ENCODE measurements around the gene ARHGEF33.

- TF ChIP-seq CTCF (conservative IDR thresholded peaks at IDR 0.05; ENCODE audit: low read depth in 2 of 2) (no peak), JUNB (IDR thresholded peaks at IDR 0.05; ENCODE audit: unreplicated experiment) (no peak), ETS1 (IDR thresholded peaks at IDR 0.05) (no peak), NANOG (IDR thresholded peaks at IDR 0.05; ENCODE audit: borderline replicate concordance) (no peak)
Measured at GRCh38 chr2:39015424-39015823, 125.7 kb downstream of the ARHGEF33 start.

Data from GM23338 (cell line).